Measurements from ENCODE around the gene SPART. TPM values are rescaled to one million over a fixed set of nuclear protein-coding genes. Genes with fewer than 3 reads are reported as not detected.

SPART gene
- total and polyA plus RNA-seq, 2 of the 8 experiments (the other 6 are each of a cell fraction or from before 2014, with no cell fraction given), result 27.2 to 74.1 TPM

- peaks cover 0 to 53% (median 3%) of the 10 kb centered on the region in 4 experiments; a peak in 3 of 8 replicates for H3K36me3 ChIP-seq (ENCODE audit: control insufficient read depth in 2 of 4, insufficient read depth in 4 of 4, low read length in 3 of 4)
- no peak overlapping the region for H2BK15ac ChIP-seq (ENCODE audit: low read length)
- no peak overlapping the region for H2BK120ac ChIP-seq (replicated peaks; ENCODE audit: low read depth, low read length)
- no peak overlapping the region for H2BK12ac ChIP-seq (ENCODE audit: low read depth, low read length)
- H3K4ac ChIP-seq (replicated peaks; ENCODE audit: insufficient read length, low read depth, low read length), result no peak overlapping the region
- WGBS, 2 experiments (ENCODE audit: extremely low coverage in 1 of 2, insufficient coverage in 1 of 2, insufficient read length in 1 of 2, insufficient replicate concordance in 2 of 2, low coverage in 1 of 2, low lambda C conversion rate in 2 of 2, missing lambda C conversion rate in 1 of 2), result 87 to 100% methylated on average over 2 to 4 of the region's 4 CpGs
- CTCF ChIA-PET (ENCODE audit: partially characterized antibody), result interaction anchor here (0.7 to 1.4 kb wide), 2 partner anchors 18 to 45 kb away, joined by 3 read pairs; no protein-coding TSS in a partner anchor
- no peak overlapping the region for H3K4me3 ChIP-seq (ENCODE audit: extremely low read depth in 1 of 4, insufficient read depth in 2 of 4, low read depth in 3 of 4, low read length in 4 of 4)
- H2BK20ac ChIP-seq (ENCODE audit: low read length), result no peak overlapping the region
- peaks cover 0 to 4% (median 0%) of the 10 kb centered on the region in 4 experiments; a peak in 3 of 7 replicates for H3K4me1 ChIP-seq (replicated peaks in 1 of 4; ENCODE audit: control insufficient read depth in 3 of 4, insufficient read depth in 4 of 4, low read length in 3 of 4)
- H2BK5ac ChIP-seq (ENCODE audit: low read depth, low read length), result no peak overlapping the region
- H3K79me2 ChIP-seq (ENCODE audit: control insufficient read depth in 1 of 2, insufficient read depth in 2 of 2, low read length in 2 of 2), result peaks cover 3 to 30% of the 10 kb centered on the region in 2 experiments; a peak in 3 of 4 replicates
- H3K14ac ChIP-seq (ENCODE audit: insufficient read length), result no peak overlapping the region
- no peaks in the 10 kb centered on the region for H3K79me1 ChIP-seq (ENCODE audit: low read depth, low read length)
- no peak overlapping the region for H3K18ac ChIP-seq (ENCODE audit: extremely low read depth, low read length)
- H2AFZ ChIP-seq (ENCODE audit: low read length), result no peak overlapping the region
- H3K27ac ChIP-seq (ENCODE audit: low read depth, low read length), result no peak overlapping the region
- H4K5ac ChIP-seq (ENCODE audit: insufficient read length, low read depth, low read length), result no peak overlapping the region
- POLR2A ChIA-PET (ENCODE audit: partially characterized antibody), result no interaction called here
- H4K91ac ChIP-seq (replicated peaks; ENCODE audit: insufficient read length, low read length), result no peak overlapping the region
- no peaks in the 10 kb centered on the region for H4K20me1 ChIP-seq (replicated peaks in 1 of 2; ENCODE audit: control insufficient read depth in 1 of 2, insufficient read depth in 2 of 2, low read length in 2 of 2)
- no peak overlapping the region for H3K56ac ChIP-seq (replicated peaks; ENCODE audit: insufficient read length, low read depth, low read length)
- TF ChIP-seq CREB1 (IDR thresholded peaks at IDR 0.05) (no peak), SIRT6 (IDR thresholded peaks at IDR 0.05; ENCODE audit: low read length) (no peak), TCF12 (IDR thresholded peaks at IDR 0.05; ENCODE audit: low read depth, low read length) (no peak), BRCA1 (IDR thresholded peaks at IDR 0.05; ENCODE audit: low read depth, low read length) (no peak), CBX5 (IDR thresholded peaks at IDR 0.05; ENCODE audit: low read depth, low read length) (no peak), NRF1 (IDR thresholded peaks at IDR 0.05; ENCODE audit: low read depth, low read length) (no peak), EP300 (IDR thresholded peaks at IDR 0.05; ENCODE audit: borderline replicate concordance in 1 of 2, low read depth in 2 of 2, low read length in 2 of 2) (no peak)
- DNase-seq (ENCODE audit: low read depth in 1 of 2, low spot score in 2 of 2) (no peak), FAIRE-seq (no peak)
- H3K23ac ChIP-seq (ENCODE audit: insufficient read length), result no peak overlapping the region
- no peak overlapping the region for H4K8ac ChIP-seq (ENCODE audit: extremely low read depth, insufficient read depth, low read length)
- no peak overlapping the region for H3K4me2 ChIP-seq (ENCODE audit: insufficient read depth in 1 of 2, low read depth in 2 of 2, low read length in 2 of 2)
- H3K9me3 ChIP-seq (ENCODE audit: insufficient read depth in 2 of 2, low read depth in 1 of 2, low read length in 1 of 2), result no peaks in the 10 kb centered on the region
- no peak overlapping the region for H3K9ac ChIP-seq (replicated peaks in 1 of 4; ENCODE audit: extremely low read depth in 1 of 4, low read depth in 3 of 4, low read length in 3 of 4)
- no peaks in the 10 kb centered on the region for H3K27me3 ChIP-seq (replicated peaks in 1 of 4; ENCODE audit: control insufficient read depth in 3 of 4, extremely low read depth in 1 of 4, insufficient read depth in 3 of 4, low read length in 3 of 4)
- no peak overlapping the region for H2AK5ac ChIP-seq (ENCODE audit: low read depth, low read length)
- H3K23me2 ChIP-seq (ENCODE audit: low read depth, low read length), result no peaks in the 10 kb centered on the region
Observed at GRCh38 chr13:36329361-36329760, 16.8 kb downstream of the SPART start.

All from H1 (cell line).